ENCODE data around the gene CPVL. TPM values are rescaled to one million over a fixed set of nuclear protein-coding genes. Genes with fewer than 3 reads are reported as not detected.

CPVL gene
- total and polyA plus RNA-seq, 2 of the 8 experiments (the other 6 are each of a cell fraction or from before 2014, with no cell fraction given), result 40.0 to 55.0 TPM

- H3K23me2 ChIP-seq (ENCODE audit: low read depth, low read length), result no peaks in the 10 kb centered on the region
- TF ChIP-seq TCF12 (IDR thresholded peaks at IDR 0.05; ENCODE audit: low read depth, low read length), result no peak
- TF ChIP-seq BRCA1 (IDR thresholded peaks at IDR 0.05; ENCODE audit: low read depth, low read length), result no peak
- TF ChIP-seq RXRA (IDR thresholded peaks at IDR 0.05; ENCODE audit: insufficient read depth, low read depth, low read length), result no peak
- no peak for TF ChIP-seq MAX (IDR thresholded peaks at IDR 0.05)
- no peak for TF ChIP-seq SP4 (IDR thresholded peaks at IDR 0.05; ENCODE audit: low read length)
- TF ChIP-seq EZH2 (IDR thresholded peaks at IDR 0.05; ENCODE audit: low read depth, low read length, severe bottlenecking), result no peak
- TF ChIP-seq FOSL1 (IDR thresholded peaks at IDR 0.05; ENCODE audit: insufficient read depth, low read depth, low read length), result no peak
- TF ChIP-seq MAFK (IDR thresholded peaks at IDR 0.05; ENCODE audit: low read depth, low read length), result no peak
- TF ChIP-seq TEAD4 (IDR thresholded peaks at IDR 0.05; ENCODE audit: low read depth, low read length), result no peak
- TF ChIP-seq KDM1A (IDR thresholded peaks at IDR 0.05; ENCODE audit: borderline replicate concordance, low read length), result no peak
- TF ChIP-seq SAP30 (IDR thresholded peaks at IDR 0.05; ENCODE audit: insufficient read depth, insufficient replicate concordance, low read length), result no peak
- no peak for TF ChIP-seq RBBP5 (IDR thresholded peaks at IDR 0.05; ENCODE audit: borderline replicate concordance, low read depth, low read length)
- no peak for TF ChIP-seq CHD1 (IDR thresholded peaks at IDR 0.05; ENCODE audit: low read depth, low read length)
- no peak for TF ChIP-seq RAD21 (IDR thresholded peaks at IDR 0.05 in 1 of 2, conservative IDR thresholded peaks at IDR 0.05 in 1 of 2; ENCODE audit: low read depth in 2 of 2, low read length in 2 of 2)
- no peak for TF ChIP-seq SP2 (IDR thresholded peaks at IDR 0.05; ENCODE audit: low read length)
Measured at GRCh38 chr7:29080803-29081202, 65.5 kb downstream of the CPVL start.

More at GRCh38 chr7:29080803-29081202, 65.5 kb downstream of the CPVL start:
- Histone ChIP-seq H3K23ac (ENCODE audit: insufficient read length) (no peak overlapping the region), H4K8ac (ENCODE audit: extremely low read depth, insufficient read depth, low read length) (no peak overlapping the region), H4K20me1 (replicated peaks in 1 of 2; ENCODE audit: control insufficient read depth in 1 of 2, insufficient read depth in 2 of 2, low read length in 2 of 2) (no peaks in the 10 kb centered on the region), H3K4me2 (ENCODE audit: insufficient read depth in 1 of 2, low read depth in 2 of 2, low read length in 2 of 2) (no peak overlapping the region), H3K56ac (replicated peaks; ENCODE audit: insufficient read length, low read depth, low read length) (no peak overlapping the region), H2AFZ (ENCODE audit: low read length) (no peak overlapping the region), H3K79me1 (ENCODE audit: low read depth, low read length) (no peaks in the 10 kb centered on the region), H2BK15ac (ENCODE audit: low read length) (no peak overlapping the region), H3K18ac (ENCODE audit: extremely low read depth, low read length) (no peak overlapping the region), H4K5ac (ENCODE audit: insufficient read length, low read depth, low read length) (no peak overlapping the region), H3K4me1 (replicated peaks in 1 of 4; ENCODE audit: control insufficient read depth in 3 of 4, insufficient read depth in 4 of 4, low read length in 3 of 4) (no peaks in the 10 kb centered on the region), H2AK5ac (ENCODE audit: low read depth, low read length) (no peak overlapping the region), H3K36me3 (ENCODE audit: control insufficient read depth in 2 of 4, insufficient read depth in 4 of 4, low read length in 3 of 4) (0 out of 8 replicates have a peak, but pooled peaks cover 0 to 3% (median 0%) of the 10 kb centered on the region in 4 experiments), H3K4ac (replicated peaks; ENCODE audit: insufficient read length, low read depth, low read length) (no peak overlapping the region), H2BK120ac (replicated peaks; ENCODE audit: low read depth, low read length) (no peak overlapping the region), H3K9me3 (ENCODE audit: insufficient read depth in 2 of 2, low read depth in 1 of 2, low read length in 1 of 2) (no peaks in the 10 kb centered on the region), H3K79me2 (ENCODE audit: control insufficient read depth in 1 of 2, insufficient read depth in 2 of 2, low read length in 2 of 2) (no peaks in the 10 kb centered on the region), H3K27ac (ENCODE audit: low read depth, low read length) (no peak overlapping the region), H3K27me3 (replicated peaks in 1 of 4; ENCODE audit: control insufficient read depth in 3 of 4, extremely low read depth in 1 of 4, insufficient read depth in 3 of 4, low read length in 3 of 4) (no peaks in the 10 kb centered on the region), H3K9ac (replicated peaks in 1 of 4; ENCODE audit: extremely low read depth in 1 of 4, low read depth in 3 of 4, low read length in 3 of 4) (no peak overlapping the region), H3K14ac (ENCODE audit: insufficient read length) (no peak overlapping the region), H2BK5ac (ENCODE audit: low read depth, low read length) (no peak overlapping the region), H2BK12ac (ENCODE audit: low read depth, low read length) (no peak overlapping the region), H2BK20ac (ENCODE audit: low read length) (no peak overlapping the region), H3K4me3 (ENCODE audit: extremely low read depth in 1 of 4, insufficient read depth in 2 of 4, low read depth in 3 of 4, low read length in 4 of 4) (no peak overlapping the region), H4K91ac (replicated peaks; ENCODE audit: insufficient read length, low read length) (no peak overlapping the region)
- DNase-seq (ENCODE audit: low read depth in 1 of 2, low spot score in 2 of 2) (no peak), FAIRE-seq (no peak)
- 75% methylated on average over 7 of the region's 7 CpGs; no CpG with 5 or more reads in 1 of the 2 experiments for WGBS, 2 experiments (ENCODE audit: extremely low coverage in 1 of 2, insufficient coverage in 1 of 2, insufficient read length in 1 of 2, insufficient replicate concordance in 2 of 2, low coverage in 1 of 2, low lambda C conversion rate in 2 of 2, missing lambda C conversion rate in 1 of 2)
- ChIA-PET CTCF (ENCODE audit: partially characterized antibody) (interaction anchor here (0.6 to 2.2 kb wide), 9 partner anchors 11 to 159 kb away, joined by 3 to 7 read pairs (median 4); no protein-coding TSS in a partner anchor), POLR2A (ENCODE audit: partially characterized antibody) (no interaction called here)

Data from H1 (cell line).